Esophagus squamous epithelium (tissue), 4 donors: Measurements from ENCODE around the gene ACSF2.

ENCODE experiments used
- POLR2A ChIP-seq, 4 donors: fragments of 450-650 bp; IDR thresholded peaks; one replicate each; pipeline ENCODE4 v1.6.1; 2017; ENCODE audit warnings: antibody characterized with exemption in 4 of 4, mild to moderate bottlenecking in 4 of 4, moderate library complexity in 3 of 4
- TF ChIP-seq, protein P1 (sequence below), 6 experiments: fragments of 450-650 bp in 4 of 6; fragments of 200-600 bp in 2 of 6; sonication (generic) in 2 of 6; IDR thresholded peaks; one replicate each; pipeline ENCODE4 v1.5.1; 2016 to 2019; ENCODE audit warnings: antibody characterized with exemption in 6 of 6, mild to moderate bottlenecking in 4 of 6, moderate library complexity in 4 of 6

DNA sequence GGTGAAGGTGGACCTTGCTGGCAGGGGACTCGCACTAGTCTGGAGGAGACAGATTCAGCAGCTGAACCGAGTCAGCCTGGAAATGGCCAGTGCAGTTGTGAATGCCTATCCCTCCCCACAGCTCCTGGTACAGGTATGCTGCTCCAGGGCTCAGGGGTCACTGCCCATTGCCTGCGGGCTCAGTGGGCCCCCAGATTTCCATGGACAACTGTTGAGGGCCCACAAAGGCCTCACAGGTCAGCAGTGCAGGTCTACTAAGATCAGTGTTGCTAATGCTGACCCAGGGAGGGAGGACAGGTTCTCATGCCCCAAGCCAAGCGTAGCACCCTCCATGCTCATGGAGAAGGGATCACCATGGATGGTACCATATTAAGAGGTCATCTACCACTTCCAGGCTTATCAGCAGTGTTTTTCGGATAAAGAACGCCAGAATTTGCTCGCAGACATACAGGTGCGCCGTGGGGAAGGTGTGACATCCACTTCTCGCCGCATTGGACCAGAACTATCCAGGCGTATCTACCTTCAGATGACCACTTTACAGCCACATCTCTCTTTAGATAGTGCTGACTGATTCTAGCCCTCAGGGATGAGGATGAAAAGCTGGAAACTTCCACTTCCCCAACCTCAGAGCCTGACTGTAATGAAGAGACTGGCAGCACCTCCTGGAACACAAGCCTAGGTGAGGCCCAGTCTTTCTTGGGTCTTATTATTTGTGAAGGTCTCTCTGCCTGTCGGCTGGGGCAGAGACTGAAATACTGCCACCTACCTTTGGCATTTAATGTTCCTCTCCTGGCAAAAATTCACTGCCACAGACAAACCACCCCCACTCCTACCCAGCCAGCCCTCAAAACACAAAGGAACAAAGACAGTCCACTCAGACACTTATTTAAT is 45.4 kb upstream of the ACSF2 start:
- TF ChIP-seq, protein P1, sequence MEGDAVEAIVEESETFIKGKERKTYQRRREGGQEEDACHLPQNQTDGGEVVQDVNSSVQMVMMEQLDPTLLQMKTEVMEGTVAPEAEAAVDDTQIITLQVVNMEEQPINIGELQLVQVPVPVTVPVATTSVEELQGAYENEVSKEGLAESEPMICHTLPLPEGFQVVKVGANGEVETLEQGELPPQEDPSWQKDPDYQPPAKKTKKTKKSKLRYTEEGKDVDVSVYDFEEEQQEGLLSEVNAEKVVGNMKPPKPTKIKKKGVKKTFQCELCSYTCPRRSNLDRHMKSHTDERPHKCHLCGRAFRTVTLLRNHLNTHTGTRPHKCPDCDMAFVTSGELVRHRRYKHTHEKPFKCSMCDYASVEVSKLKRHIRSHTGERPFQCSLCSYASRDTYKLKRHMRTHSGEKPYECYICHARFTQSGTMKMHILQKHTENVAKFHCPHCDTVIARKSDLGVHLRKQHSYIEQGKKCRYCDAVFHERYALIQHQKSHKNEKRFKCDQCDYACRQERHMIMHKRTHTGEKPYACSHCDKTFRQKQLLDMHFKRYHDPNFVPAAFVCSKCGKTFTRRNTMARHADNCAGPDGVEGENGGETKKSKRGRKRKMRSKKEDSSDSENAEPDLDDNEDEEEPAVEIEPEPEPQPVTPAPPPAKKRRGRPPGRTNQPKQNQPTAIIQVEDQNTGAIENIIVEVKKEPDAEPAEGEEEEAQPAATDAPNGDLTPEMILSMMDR (IDR thresholded peaks at IDR 0.05), result peak in 2 of 6 experiments; percentile 8 to 22
- no peak for TF ChIP-seq POLR2A (IDR thresholded peaks at IDR 0.05)
